T-cell (primary cell): ENCODE data around the gene INPP5E. TPM values are rescaled to one million over a fixed set of nuclear protein-coding genes. Genes with fewer than 3 reads are reported as not detected.

ENCODE experiments used
- ATAC-seq, 4 experiments: fragments of 200-7000 bp in 3 of 4; fragments of 150-1000 bp in 1 of 4; cut with Tn5 transposase; replicated peaks in 1 of 4; 1 replicate in 3 of 4; 2 replicates in 1 of 4; pipeline ENCODE4 v1.10.0; 2021; ENCODE audit warnings: moderate library complexity in 3 of 4, mild to moderate bottlenecking in 2 of 4, moderate number of reproducible peaks in 1 of 4
- CTCF ChIA-PET, 2 donors: fragments of 300-600 bp; sonication (Branson Sonifier 250); formaldehyde crosslinking; loops; one replicate each; lab custom pipeline; 2022; ENCODE audit warnings: antibody characterized with exemption in 2 of 2; lab: Charles Lee
- POLR2A ChIA-PET, 2 donors: fragments of 300-600 bp; sonication (Branson Sonifier 250); formaldehyde crosslinking; loops; one replicate each; lab custom pipeline; 2022; ENCODE audit warnings: antibody characterized with exemption in 2 of 2; lab: Charles Lee
- DNase-seq, 35 experiments: peaks; one replicate each; pipeline versions ENCODE4 v3.0.0 to v3.0.0-alpha.2; 2013 to 2023
- H3K27ac ChIP-seq: one replicate; pipeline ENCODE4 v1.5.1; 2013; ENCODE audit warnings: low read length
- H3K27me3 ChIP-seq, 2 experiments: replicated peaks in 1 of 2; 1 replicate in 1 of 2; 2 replicates in 1 of 2; pipeline versions ENCODE4 v1.6.1 to v1.7.0; 2013; ENCODE audit warnings: low read length in 1 of 2, mixed read lengths in 1 of 2; ENCODE audit not compliant: control insufficient read depth in 2 of 2, insufficient read depth in 2 of 2; ENCODE audit errors: extremely low read depth in 1 of 2
- H3K36me3 ChIP-seq, 2 donors: 1 replicate in 1 of 2; 2 replicates in 1 of 2; pipeline versions ENCODE4 v1.6.1 to v1.7.0; 2013; ENCODE audit warnings: low read length in 1 of 2; ENCODE audit not compliant: control insufficient read depth in 2 of 2, insufficient read depth in 1 of 2; ENCODE audit errors: extremely low read depth in 1 of 2
- H3K4me1 ChIP-seq, 2 experiments: 1 replicate in 1 of 2; 2 replicates in 1 of 2; pipeline versions ENCODE4 v1.6.1 to v1.7.0; 2013; ENCODE audit warnings: low read length in 2 of 2, mixed read lengths in 1 of 2; ENCODE audit not compliant: insufficient read depth in 2 of 2, control insufficient read depth in 1 of 2; ENCODE audit errors: extremely low read depth in 1 of 2
- H3K4me3 ChIP-seq, 2 donors: 1 replicate in 1 of 2; 2 replicates in 1 of 2; pipeline versions ENCODE4 v1.5.1 to v1.7.0; 2013; ENCODE audit warnings: mild to moderate bottlenecking in 2 of 2, low read length in 1 of 2, moderate library complexity in 1 of 2; ENCODE audit not compliant: control insufficient read depth in 1 of 2; ENCODE audit errors: extremely low read depth in 1 of 2
- H3K9me3 ChIP-seq: 2 replicates; pipeline ENCODE4 v1.7.0; 2013
- H3K27ac Mint-ChIP-seq, 2 donors: one replicate each; pipeline ENCODE4 v1.8.0; 2020 to 2021; ENCODE audit warnings: mild to moderate bottlenecking in 2 of 2, mixed read lengths in 2 of 2
- H3K27me3 Mint-ChIP-seq, 2 donors: one replicate each; pipeline ENCODE4 v1.8.0; 2021 to 2022; ENCODE audit warnings: mixed read lengths in 2 of 2
- H3K36me3 Mint-ChIP-seq: one replicate; pipeline ENCODE4 v1.8.0; 2021; ENCODE audit warnings: mixed read lengths
- H3K4me1 Mint-ChIP-seq, 3 donors: one replicate each; pipeline ENCODE4 v1.8.0; 2020 to 2022; ENCODE audit warnings: mixed read lengths in 3 of 3, mild to moderate bottlenecking in 1 of 3
- H3K4me3 Mint-ChIP-seq, 3 donors: one replicate each; pipeline ENCODE4 v1.8.0; 2020 to 2022; ENCODE audit warnings: mild to moderate bottlenecking in 3 of 3, mixed read lengths in 3 of 3, moderate library complexity in 3 of 3
- H3K9me3 Mint-ChIP-seq, 3 donors: one replicate each; pipeline ENCODE4 v1.8.0; 2020 to 2022; ENCODE audit warnings: mixed read lengths in 3 of 3
- WGBS: methylation state at CpG from one replicate; pipeline ENCODE4 v1.1.5; 2013; ENCODE audit warnings: missing lambda C conversion rate; ENCODE audit not compliant: insufficient coverage; 5-methylcytosine and 5-hydroxymethylcytosine counted together
- total RNA-seq, 35 experiments: library from RNA in 6 of 35; stranded (reverse) in 6 of 35; fragments of 120-200 nt in 1 of 35; gene quantifications; one replicate each; pipeline versions ENCODE4 v1.2.1 to v1.2.4 and lab custom pipeline; 2013 to 2026

Gene INPP5E
- total RNA-seq, 5 donors from 2014 or later (not counting 1 experiment from before 2014, with no cell fraction given): 16.5 to 35.5 (median 31.8) TPM

GRCh38 chr9:136437839-136438547 is 1.7 kb downstream of the INPP5E start:
- Histone ChIP-seq H3K36me3 (peaks cover 3 to 35% of the 10 kb centered on the region in 2 donors), H3K4me1 (peaks cover 0 to 27% of the 10 kb centered on the region in 2 experiments), H3K4me3 (peak overlapping the region; percentile 66 to 67), H3K27ac (peak overlapping the region; percentile 2), H3K27me3 (no peaks in the 10 kb centered on the region), H3K9me3 (no peaks in the 10 kb centered on the region)
- H3K27me3 Mint-ChIP-seq: no peaks in the 10 kb centered on the region
- peaks cover 16 to 29% (median 28%) of the 10 kb centered on the region in 3 donors for H3K4me1 Mint-ChIP-seq
- no peaks in the 10 kb centered on the region for H3K9me3 Mint-ChIP-seq
- peaks cover 16% of the 10 kb centered on the region for H3K36me3 Mint-ChIP-seq
- ChIA-PET CTCF (no interaction called here), POLR2A (interaction anchor here in 1 of 2 donors (0.6 kb wide), 1 partner anchor 751 kb away, joined by 3 read pairs; no protein-coding TSS in a partner anchor)
- peak overlapping the region; percentile 77 to 84 (median 81) for H3K4me3 Mint-ChIP-seq
- 50% methylated on average over 21 of the region's 37 CpGs for WGBS
- DNase-seq (peak in 5 of 35 experiments; percentile 11 to 36 (median 16)), ATAC-seq (peak in 1 of 4 experiments; percentile 16)
- H3K27ac Mint-ChIP-seq: peak overlapping the region; percentile 69

GRCh38 chr9:136437430-136437829 is 2.2 kb downstream of the INPP5E start:
- H3K4me3 Mint-ChIP-seq: peak overlapping the region; percentile 77 to 84 (median 81)
- ChIA-PET POLR2A (no interaction called here), CTCF (no interaction called here)
- WGBS: 92% methylated on average over 4 of the region's 8 CpGs
- Histone ChIP-seq H3K4me1 (peaks cover 0 to 27% of the 10 kb centered on the region in 2 experiments), H3K27ac (peak overlapping the region; percentile 2), H3K36me3 (peaks cover 3 to 29% of the 10 kb centered on the region in 2 donors), H3K9me3 (no peaks in the 10 kb centered on the region), H3K4me3 (peak overlapping the region in 1 of 2 donors; percentile 5), H3K27me3 (no peaks in the 10 kb centered on the region)
- peaks cover 10% of the 10 kb centered on the region for H3K36me3 Mint-ChIP-seq
- H3K4me1 Mint-ChIP-seq: peaks cover 16 to 29% (median 28%) of the 10 kb centered on the region in 3 donors
- H3K27ac Mint-ChIP-seq: peak overlapping the region in 1 of 2 donors; percentile 39
- ATAC-seq (no peak), DNase-seq (no peak)
- no peaks in the 10 kb centered on the region for H3K27me3 Mint-ChIP-seq
- H3K9me3 Mint-ChIP-seq: no peaks in the 10 kb centered on the region

- peak overlapping the region; percentile 77 to 84 (median 81) for H3K4me3 Mint-ChIP-seq
- WGBS: 92% methylated on average over 25 of the region's 25 CpGs
- H3K27me3 Mint-ChIP-seq: no peaks in the 10 kb centered on the region
- ChIA-PET CTCF (no interaction called here), POLR2A (interaction anchor here in 1 of 2 donors (0.6 kb wide), 1 partner anchor 20 kb away, joined by 3 read pairs; no protein-coding TSS in a partner anchor)
- H3K9me3 Mint-ChIP-seq: no peaks in the 10 kb centered on the region
- H3K4me1 ChIP-seq: peaks cover 0 to 27% of the 10 kb centered on the region in 2 experiments
- no peaks in the 10 kb centered on the region for H3K27me3 ChIP-seq
- H3K27ac ChIP-seq: no peak overlapping the region
- H3K36me3 Mint-ChIP-seq: peaks cover 4% of the 10 kb centered on the region
- DNase-seq (no peak), ATAC-seq (no peak)
- no peaks in the 10 kb centered on the region for H3K9me3 ChIP-seq
- H3K27ac Mint-ChIP-seq: no peak overlapping the region
- H3K4me3 ChIP-seq: no peak overlapping the region
- H3K4me1 Mint-ChIP-seq: peaks cover 16 to 28% (median 27%) of the 10 kb centered on the region in 3 donors
- H3K36me3 ChIP-seq: peaks cover 3 to 19% of the 10 kb centered on the region in 2 donors
Measured at GRCh38 chr9:136436055-136436634, 3.5 kb downstream of the INPP5E start.

DNA sequence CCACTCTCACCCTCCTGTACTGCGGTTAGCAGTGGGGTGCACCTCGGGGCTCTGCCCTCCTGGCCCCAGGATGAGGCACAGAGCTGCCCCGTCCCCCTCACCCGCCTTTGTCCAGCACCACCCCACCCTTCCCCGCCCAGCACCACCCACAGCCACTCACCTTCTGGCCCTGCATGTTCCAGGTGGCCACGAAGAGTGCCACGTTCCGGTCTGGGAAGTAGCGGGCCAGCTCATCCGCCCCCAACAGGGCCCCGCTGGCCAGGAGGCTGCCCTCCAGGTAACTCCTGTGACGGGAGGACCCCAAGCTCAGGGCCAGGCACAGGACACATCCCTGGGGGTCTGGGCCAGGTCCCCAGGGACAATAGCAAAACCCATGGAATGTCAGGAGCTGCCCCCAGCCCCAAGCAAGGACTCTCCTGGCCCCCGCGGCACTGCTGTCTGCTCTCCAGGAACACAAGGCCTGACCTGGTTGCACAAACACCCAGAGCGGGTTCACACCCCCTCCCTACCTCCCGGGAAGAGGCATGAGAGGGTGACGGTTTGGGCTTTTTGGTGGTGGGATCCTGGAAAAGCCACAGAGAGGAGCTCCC is 5.0 kb downstream of the INPP5E start:
- Mint-ChIP-seq H3K9me3 (no peaks in the 10 kb centered on the region), H3K36me3 (peaks cover 4% of the 10 kb centered on the region), H3K27ac (no peak overlapping the region), H3K4me3 (no peak overlapping the region), H3K27me3 (no peaks in the 10 kb centered on the region), H3K4me1 (peaks cover 16 to 28% (median 27%) of the 10 kb centered on the region in 3 donors)
- Histone ChIP-seq H3K27ac (no peak overlapping the region), H3K36me3 (peaks cover 3 to 21% of the 10 kb centered on the region in 2 donors), H3K27me3 (no peaks in the 10 kb centered on the region), H3K4me1 (peaks cover 0 to 22% of the 10 kb centered on the region in 2 experiments), H3K9me3 (no peaks in the 10 kb centered on the region), H3K4me3 (no peak overlapping the region)
- POLR2A ChIA-PET: no interaction called here
- CTCF ChIA-PET: no interaction called here
- DNase-seq (no peak), ATAC-seq (no peak)
- WGBS: 96% methylated on average over 12 of the region's 17 CpGs

DNA sequence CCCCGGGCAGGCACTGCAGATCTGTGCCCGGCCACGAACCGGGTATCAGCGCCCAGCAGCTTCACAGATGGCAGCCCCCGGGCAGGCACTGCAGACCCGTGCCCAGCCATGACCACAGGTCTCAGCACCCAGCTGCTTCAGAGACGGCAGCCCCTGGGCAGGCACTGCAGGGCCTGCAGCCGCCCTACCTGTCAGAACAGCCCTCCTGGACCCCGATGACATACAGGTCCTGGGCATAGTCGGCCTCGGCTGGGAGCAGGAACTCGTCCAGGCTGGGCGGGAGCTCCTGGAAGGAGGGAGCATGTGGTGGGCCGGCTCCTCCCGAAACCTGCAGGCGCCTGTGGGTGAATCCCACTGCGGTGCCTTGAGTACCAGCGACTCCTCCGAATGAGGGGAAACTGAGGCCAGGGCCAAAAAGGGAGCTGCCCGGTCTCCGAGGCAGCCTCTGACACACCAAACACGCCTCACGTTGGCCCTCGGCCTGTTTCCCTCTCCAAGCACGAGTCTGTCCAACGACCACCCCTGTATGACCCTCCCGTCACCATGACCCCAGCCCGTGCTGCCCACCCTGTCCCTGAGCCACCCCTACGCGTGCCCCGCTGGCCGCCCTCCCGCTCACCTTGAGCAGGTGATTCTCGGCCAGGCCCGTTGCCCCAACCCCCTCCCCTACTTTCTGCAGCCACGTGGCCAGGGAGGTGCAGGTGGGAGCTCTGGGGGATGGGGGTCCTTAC is 5.6 kb downstream of the INPP5E start:
- H3K36me3 Mint-ChIP-seq: peaks cover 4% of the 10 kb centered on the region
- CTCF ChIA-PET: no interaction called here
- 97% methylated on average over 26 of the region's 37 CpGs for WGBS

More for the DNA sequence above, 5.6 kb downstream of the INPP5E start:
- DNase-seq (no peak), ATAC-seq (no peak)
- no peak overlapping the region for H3K27ac ChIP-seq
- H3K4me3 ChIP-seq: no peak overlapping the region
- Mint-ChIP-seq H3K27me3 (no peaks in the 10 kb centered on the region), H3K4me3 (no peak overlapping the region), H3K4me1 (peaks cover 16 to 28% (median 27%) of the 10 kb centered on the region in 3 donors), H3K27ac (no peak overlapping the region), H3K9me3 (no peaks in the 10 kb centered on the region)
- H3K9me3 ChIP-seq: no peaks in the 10 kb centered on the region
- peaks cover 3 to 27% of the 10 kb centered on the region in 2 donors for H3K36me3 ChIP-seq
- POLR2A ChIA-PET: no interaction called here
- H3K27me3 ChIP-seq: no peaks in the 10 kb centered on the region
- H3K4me1 ChIP-seq: peaks cover 0 to 22% of the 10 kb centered on the region in 2 experiments
